ENCODE data around the gene ABHD12. TPM values are rescaled to one million over a fixed set of nuclear protein-coding genes. Genes with fewer than 3 reads are reported as not detected.
"Not testable (repeated sequence)": the region's sequence is repeated elsewhere in the genome, so short reads cannot be mapped to it uniquely, and the experiment has no call there.

The ABHD12 gene
- 10 to 100 TPM; 27.9 to 29.2 TPM for total RNA-seq

DNA sequence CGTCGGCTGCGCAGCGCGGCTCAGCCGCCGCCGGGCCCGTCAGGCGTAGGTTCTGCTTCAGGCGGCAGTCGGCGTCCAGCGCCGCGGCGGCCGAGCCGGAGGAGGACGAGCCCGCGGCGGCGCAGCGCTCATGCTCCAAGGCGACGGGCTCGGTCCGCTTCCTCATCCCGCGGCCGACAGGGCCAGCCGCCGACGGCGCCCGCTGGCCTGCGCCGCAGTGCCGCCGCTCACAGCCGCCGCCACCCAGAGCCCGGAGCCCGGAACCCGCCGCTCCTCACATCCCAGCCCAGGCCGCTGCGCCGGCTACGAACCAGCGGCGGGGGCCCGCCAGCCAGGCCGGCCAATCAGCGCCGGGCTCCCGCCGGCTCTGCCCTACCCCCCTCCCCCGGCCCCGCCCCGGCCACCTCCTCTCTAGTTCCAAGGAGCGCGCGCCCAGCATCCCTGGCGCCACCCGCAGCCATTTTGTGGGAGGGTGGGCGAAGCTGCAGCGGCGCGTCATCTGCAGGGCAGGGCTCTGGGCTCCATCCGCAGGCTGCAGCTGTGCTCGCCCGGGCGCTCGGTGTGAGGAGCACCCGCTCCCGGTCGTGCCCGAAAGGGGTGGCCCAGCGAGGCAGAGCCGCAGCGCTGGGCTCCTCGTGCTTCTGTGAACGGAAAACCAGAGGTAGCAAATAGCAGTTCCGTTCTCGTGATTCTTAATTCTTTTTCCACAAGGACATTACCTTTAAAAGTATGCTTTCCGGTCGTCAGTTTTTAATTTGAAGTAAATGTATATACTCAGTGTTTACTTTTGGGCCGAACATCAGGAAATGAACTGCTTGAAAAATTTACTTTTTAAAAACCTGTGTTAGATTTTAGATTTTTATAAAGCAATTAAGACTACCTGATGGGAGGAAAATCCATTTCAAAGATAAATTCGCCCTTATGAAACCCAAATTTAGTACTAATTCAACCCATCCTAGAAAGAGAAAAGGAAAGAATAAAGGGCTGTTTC lies at the start of gene ABHD12:
Gene ABHD12, minus strand, starts transcription at position 298 of the 991 bp plus-strand sequence. Its CDS starts 132 bp downstream, at position 166.
- Mint-ChIP-seq H3K27me3 (peaks cover 4% of the 10 kb centered on the region), H3K4me3 (peak within 1 kb of the TSS; percentile 85), H3K9me3 (ENCODE audit: low read depth) (no peaks in the 10 kb centered on the region), H3K4me1 (peaks cover 18% of the 10 kb centered on the region), H3K27ac (peak within 1 kb of the TSS; percentile 91), H3K36me3 (peaks cover 5% of the 10 kb centered on the region)
- peak; percentile 97 for DNase-seq
- CTCF ChIA-PET = interaction anchor here (1.3 to 1.4 kb wide), 2 partner anchors 16 to 80 kb away, joined by 3 to 6 read pairs; partner anchors contain the start of gene GINS1
- ATAC-seq = peak; percentile 96

DNA sequence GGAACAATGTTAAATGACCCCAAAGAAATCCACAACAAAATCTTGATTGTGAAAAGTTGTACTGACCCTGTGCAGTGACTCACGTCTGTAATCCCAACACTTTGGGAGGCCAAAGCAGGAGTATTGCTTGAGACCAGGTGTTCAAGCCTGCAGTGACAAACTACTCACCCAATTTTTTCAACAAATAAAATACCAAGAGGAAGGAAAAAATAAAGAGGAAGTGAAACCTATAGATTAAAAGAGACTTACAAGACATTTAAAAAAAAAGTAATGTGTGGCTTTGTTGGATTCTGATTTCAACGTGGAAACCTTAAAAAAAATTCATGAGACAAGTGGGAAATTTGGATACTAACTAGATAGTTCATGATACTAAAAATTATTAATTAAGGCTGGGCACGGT lies 48.7 kb upstream of the ABHD12 start:
- Mint-ChIP-seq H3K27me3 (no peaks in the 10 kb centered on the region), H3K36me3 (peaks cover 45% of the 10 kb centered on the region), H3K4me1 (no peaks in the 10 kb centered on the region), H3K27ac (no peak overlapping the region), H3K9me3 (ENCODE audit: low read depth) (no peaks in the 10 kb centered on the region), H3K4me3 (no peak overlapping the region)
- CTCF ChIA-PET = no interaction called here
- ATAC-seq (no peak), DNase-seq (no peak)

DNA sequence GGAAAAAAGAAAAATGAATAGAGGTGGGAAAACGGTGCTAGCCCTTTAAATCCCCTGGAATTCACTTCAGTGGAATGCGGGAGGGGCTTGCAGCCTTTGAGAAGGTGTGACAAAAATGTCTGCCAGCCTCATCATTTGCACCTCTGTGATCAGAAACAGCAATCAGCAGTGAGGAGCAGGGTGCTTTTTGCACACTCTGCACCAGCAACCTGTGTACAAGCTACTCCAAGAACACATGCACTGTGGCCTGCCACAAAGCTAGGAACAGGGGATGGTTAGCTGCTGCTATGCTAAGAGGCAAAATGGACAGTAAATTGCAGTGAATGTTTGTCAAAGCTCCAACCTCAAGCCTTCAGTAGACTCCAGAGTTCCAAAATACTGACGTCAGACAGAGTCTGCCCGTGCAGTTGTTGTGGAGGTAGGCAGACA lies 46.5 kb upstream of the ABHD12 start:
- Mint-ChIP-seq H3K36me3 (peaks cover 44% of the 10 kb centered on the region), H3K27ac (no peak overlapping the region), H3K4me3 (no peak overlapping the region), H3K4me1 (no peaks in the 10 kb centered on the region), H3K27me3 (no peaks in the 10 kb centered on the region), H3K9me3 (ENCODE audit: low read depth) (no peaks in the 10 kb centered on the region)
- CTCF ChIA-PET = no interaction called here
- DNase-seq (no peak), ATAC-seq (no peak)

DNA sequence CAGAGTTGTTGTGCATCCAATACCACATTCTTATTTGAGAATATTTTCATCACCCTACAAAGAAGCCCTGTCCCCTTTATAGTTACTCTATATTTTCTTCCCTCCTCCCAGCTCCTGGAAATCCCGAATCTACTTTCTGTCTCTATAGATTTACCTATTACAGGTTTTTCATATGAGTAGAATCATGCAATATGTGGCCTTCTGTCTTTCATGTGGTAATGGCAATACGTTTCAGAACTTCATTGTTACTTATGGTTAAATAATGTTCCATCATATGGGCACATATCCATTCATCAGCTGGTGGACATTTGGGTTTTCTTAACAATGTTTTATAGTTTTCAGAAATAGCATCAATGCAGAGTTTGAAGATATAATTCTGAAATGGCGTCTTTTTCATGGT lies 33.9 kb upstream of the ABHD12 start:
- Mint-ChIP-seq H3K9me3 (ENCODE audit: low read depth) (no peaks in the 10 kb centered on the region), H3K27me3 (no peaks in the 10 kb centered on the region), H3K36me3 (peaks cover 54% of the 10 kb centered on the region), H3K4me3 (no peak overlapping the region), H3K4me1 (peaks cover 18% of the 10 kb centered on the region), H3K27ac (no peak overlapping the region)
- CTCF ChIA-PET = interaction anchor here (1.1 to 1.7 kb wide), 2 partner anchors 154 to 431 kb away, joined by 3 to 4 read pairs; no protein-coding TSS in a partner anchor
- DNase-seq (no peak), ATAC-seq (no peak)

DNA sequence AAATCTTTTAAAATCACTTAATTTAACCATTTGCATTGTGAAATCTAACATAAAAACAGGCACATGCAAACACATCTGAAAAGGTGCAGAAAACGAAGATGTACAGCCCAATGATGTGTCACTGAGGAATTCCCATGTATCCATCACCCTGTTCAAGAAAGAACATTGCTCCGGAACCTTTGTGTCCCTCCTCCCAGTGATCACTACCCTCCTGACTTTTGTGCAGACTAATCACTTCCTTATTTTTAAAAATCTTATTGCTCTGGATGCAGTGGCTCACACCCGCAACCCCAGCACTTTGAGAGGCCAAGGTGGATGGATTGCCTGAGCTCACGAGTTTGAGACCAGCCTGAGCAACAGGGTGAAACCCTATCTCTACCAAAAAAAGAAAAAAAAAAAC lies 31.4 kb upstream of the ABHD12 start:
- CTCF ChIA-PET = no interaction called here
- DNase-seq (no peak), ATAC-seq (no peak)
- H3K27ac Mint-ChIP-seq = no peak overlapping the region
- H3K4me3 Mint-ChIP-seq = no peak overlapping the region
- peaks cover 44% of the 10 kb centered on the region for H3K36me3 Mint-ChIP-seq
- no peaks in the 10 kb centered on the region for H3K27me3 Mint-ChIP-seq
- no peaks in the 10 kb centered on the region for H3K9me3 Mint-ChIP-seq (ENCODE audit: low read depth)
- peaks cover 18% of the 10 kb centered on the region for H3K4me1 Mint-ChIP-seq

DNA sequence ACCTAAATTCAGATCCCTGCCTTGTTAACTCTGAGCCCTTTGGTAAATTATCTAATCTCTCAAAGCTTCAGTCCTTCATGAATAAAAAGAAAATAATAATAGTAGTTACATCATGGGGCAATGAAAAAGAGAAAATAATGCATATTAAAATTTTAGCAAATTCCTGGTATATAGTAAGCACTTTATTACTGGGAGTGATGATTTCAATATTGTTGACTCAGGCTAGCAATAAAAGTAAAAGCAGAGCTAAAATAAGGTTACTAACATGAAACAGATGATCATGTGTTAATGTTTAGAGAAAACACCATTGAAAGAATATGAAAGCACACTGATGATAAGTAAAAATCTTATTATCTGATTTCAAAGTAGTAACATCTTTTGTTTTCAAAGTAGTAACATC lies 30.5 kb upstream of the ABHD12 start:
- ATAC-seq = no peak
- Mint-ChIP-seq H3K36me3 (peaks cover 40% of the 10 kb centered on the region), H3K9me3 (ENCODE audit: low read depth) (no peaks in the 10 kb centered on the region), H3K4me1 (peaks cover 14% of the 10 kb centered on the region), H3K4me3 (no peak overlapping the region), H3K27me3 (no peaks in the 10 kb centered on the region), H3K27ac (no peak overlapping the region)
- CTCF ChIA-PET = interaction anchor here (0.7 kb wide), 1 partner anchor 29 kb away, joined by 3 read pairs; no protein-coding TSS in a partner anchor
- DNase-seq = no peak

DNA sequence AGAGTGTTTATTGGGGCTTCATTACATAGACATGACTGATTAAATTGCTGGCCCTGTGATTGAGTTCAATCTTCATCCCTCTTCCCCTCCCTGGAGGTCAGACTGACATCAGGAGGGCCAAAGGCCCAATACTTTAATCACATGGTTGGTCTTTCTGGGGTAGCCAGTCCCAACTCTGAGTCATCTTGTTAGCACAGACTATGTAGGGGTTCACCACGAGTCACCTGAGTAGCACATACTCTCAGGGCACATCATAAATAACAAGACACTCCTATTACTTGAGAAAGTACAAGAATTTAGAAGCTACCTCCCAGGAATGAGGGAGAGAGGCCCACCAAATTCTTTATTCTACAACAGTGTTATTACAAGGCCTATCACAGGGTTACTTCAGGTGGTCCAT lies 28.1 kb upstream of the ABHD12 start:
- Mint-ChIP-seq H3K36me3 (peaks cover 34% of the 10 kb centered on the region), H3K4me1 (peaks cover 3% of the 10 kb centered on the region), H3K9me3 (ENCODE audit: low read depth) (no peaks in the 10 kb centered on the region), H3K4me3 (no peak overlapping the region), H3K27me3 (no peaks in the 10 kb centered on the region), H3K27ac (peak overlapping the region; percentile 34)
- DNase-seq = no peak
- peak; percentile 27 for ATAC-seq
- CTCF ChIA-PET = interaction anchor here (0.9 to 2.1 kb wide), 2 partner anchors 11 to 123 kb away, joined by 3 to 9 read pairs; partner anchors contain the start of gene GINS1

DNA sequence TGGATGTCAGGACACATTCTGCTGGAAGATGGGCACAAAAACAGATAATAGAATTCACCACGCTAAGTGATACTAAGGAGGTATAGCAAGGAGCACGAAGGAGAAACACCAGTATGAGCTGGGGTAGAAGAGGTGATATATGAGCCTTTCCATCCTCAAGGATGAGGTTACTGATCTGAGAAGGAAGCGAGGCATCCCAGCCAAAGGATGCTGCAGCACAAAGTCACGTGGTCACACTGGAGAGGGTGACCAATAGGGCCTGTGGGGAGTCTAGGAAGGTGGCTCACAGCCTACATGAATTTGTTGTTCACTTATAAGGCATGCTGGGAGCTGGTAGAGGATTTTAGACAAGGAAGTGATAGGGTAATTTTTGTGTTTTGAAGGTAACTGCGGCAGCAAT lies 18.3 kb upstream of the ABHD12 start:
- Mint-ChIP-seq H3K4me1 (peaks cover 27% of the 10 kb centered on the region), H3K36me3 (peaks cover 25% of the 10 kb centered on the region), H3K4me3 (peak overlapping the region; percentile 85), H3K27ac (peak overlapping the region; percentile 40), H3K27me3 (no peaks in the 10 kb centered on the region), H3K9me3 (ENCODE audit: low read depth) (peaks cover 3% of the 10 kb centered on the region)
- no peak for ATAC-seq
- CTCF ChIA-PET = interaction anchor here (2.6 to 3.8 kb wide), 2 partner anchors 10 to 11 kb away, joined by 9 to 24 read pairs; no protein-coding TSS in a partner anchor
- no peak for DNase-seq

DNA sequence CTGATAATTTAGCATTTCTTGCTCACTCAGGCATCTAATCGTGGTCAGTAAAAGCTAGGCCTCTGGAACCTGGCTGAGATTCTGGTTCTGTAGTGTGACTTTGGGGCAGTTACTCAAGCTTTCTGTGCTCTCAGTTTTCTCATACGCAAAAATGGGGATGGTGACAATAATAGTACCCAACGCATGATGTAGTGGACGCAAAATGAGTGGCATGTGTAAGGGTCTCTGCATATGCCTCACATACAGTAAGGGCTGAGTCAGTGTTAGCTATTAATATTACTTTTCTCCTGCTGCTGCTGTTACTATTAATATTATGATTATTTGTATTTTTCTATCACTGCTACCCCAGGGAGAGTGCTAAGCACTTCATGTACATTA lies 17.5 kb upstream of the ABHD12 start:
- Mint-ChIP-seq H3K4me1 (peaks cover 27% of the 10 kb centered on the region), H3K9me3 (ENCODE audit: low read depth) (peaks cover 6% of the 10 kb centered on the region), H3K36me3 (peaks cover 25% of the 10 kb centered on the region), H3K27me3 (no peaks in the 10 kb centered on the region), H3K27ac (peak overlapping the region; percentile 92), H3K4me3 (peak overlapping the region; percentile 85)
- no peak for DNase-seq
- CTCF ChIA-PET = interaction anchor here (0.6 to 3.8 kb wide), 7 partner anchors 9 to 414 kb away, joined by 3 to 24 read pairs (median 6); partner anchors contain the start of gene ABHD12
- ATAC-seq = no peak

DNA sequence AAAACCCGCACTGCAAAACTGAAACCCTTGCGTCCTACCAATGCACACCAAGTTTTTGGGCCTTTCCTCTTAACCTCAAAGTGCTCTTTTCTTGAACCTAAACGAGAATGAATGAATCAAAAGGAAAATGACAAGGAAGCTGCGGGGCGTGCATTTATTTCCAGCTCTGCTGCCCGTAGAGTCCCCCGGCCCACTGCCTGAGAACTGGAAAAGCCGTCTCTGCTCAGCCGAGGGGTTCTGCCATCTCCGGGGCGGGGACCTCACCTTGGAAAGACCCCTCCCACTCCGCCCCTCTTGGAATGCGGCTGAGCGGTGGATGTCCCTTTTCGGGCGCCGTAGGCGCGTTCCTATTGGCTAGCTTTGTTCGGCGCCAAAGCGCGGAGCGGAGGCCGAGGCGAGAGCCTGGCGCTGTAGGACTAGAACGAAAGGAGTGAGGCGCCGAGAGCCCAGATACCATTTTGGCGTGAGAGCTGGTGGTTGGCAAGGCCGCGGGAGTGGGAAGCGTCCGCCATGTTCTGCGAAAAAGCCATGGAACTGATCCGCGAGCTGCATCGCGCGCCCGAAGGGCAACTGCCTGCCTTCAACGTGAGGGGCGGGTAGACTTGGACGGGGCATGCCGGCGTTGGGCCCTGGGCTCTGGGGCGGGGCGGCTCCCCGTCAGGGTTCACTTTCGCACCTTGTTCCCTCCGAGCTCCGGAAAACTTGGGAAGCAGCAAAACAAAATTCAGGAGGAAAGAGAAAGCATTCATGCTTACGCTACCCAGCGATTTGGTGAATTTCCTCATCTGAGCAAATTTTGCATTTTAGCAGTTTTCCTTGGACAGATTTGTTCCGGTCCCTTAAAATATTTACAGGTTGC lies 16.9 kb upstream of the ABHD12 start, which contains the start of gene GINS1:
Gene GINS1, plus strand, starts transcription at position 363 of the 859 bp plus-strand sequence. Its CDS starts 148 bp downstream, at position 511.
- Mint-ChIP-seq H3K27me3 (no peaks in the 10 kb centered on the region), H3K36me3 (peaks cover 25% of the 10 kb centered on the region), H3K27ac (peak within 1 kb of the TSS; percentile 92), H3K4me3 (peak within 1 kb of the TSS; percentile 85), H3K4me1 (peaks cover 27% of the 10 kb centered on the region), H3K9me3 (ENCODE audit: low read depth) (peaks cover 11% of the 10 kb centered on the region)
- peak; percentile 97 for ATAC-seq
- CTCF ChIA-PET = interaction anchor here (0.6 to 3.8 kb wide), 10 partner anchors 8 to 414 kb away, joined by 3 to 24 read pairs (median 4); partner anchors contain the start of gene ABHD12
- DNase-seq = peak; percentile 89

DNA sequence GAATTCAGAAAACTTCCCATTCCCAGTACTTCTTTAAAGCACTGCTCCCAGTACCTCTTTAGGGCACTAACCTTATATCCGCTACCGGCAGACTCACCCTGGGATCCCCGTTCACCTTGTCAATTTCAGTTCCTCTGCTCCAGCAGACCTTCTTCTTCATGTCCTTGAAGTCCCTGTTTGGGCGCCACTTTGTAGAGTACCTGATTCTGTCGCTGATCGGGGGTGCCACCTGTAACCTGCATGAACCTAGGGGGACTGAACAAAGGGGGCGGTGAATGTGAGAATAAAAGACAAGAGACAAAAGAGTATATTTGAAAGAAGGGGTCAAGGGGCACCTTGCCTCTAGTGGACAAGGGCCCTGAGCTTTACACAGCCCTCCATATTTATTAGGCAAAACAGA lies 11.9 kb upstream of the ABHD12 start:
- peaks cover 14% of the 10 kb centered on the region for H3K9me3 Mint-ChIP-seq (ENCODE audit: low read depth)
- DNase-seq (no peak), ATAC-seq (no peak)
- CTCF ChIA-PET = no interaction called here
- no peak overlapping the region for H3K4me3 Mint-ChIP-seq
- H3K4me1 Mint-ChIP-seq = peaks cover 11% of the 10 kb centered on the region
- peaks cover 11% of the 10 kb centered on the region for H3K36me3 Mint-ChIP-seq
- H3K27ac Mint-ChIP-seq = no peak overlapping the region
- H3K27me3 Mint-ChIP-seq = peaks cover 8% of the 10 kb centered on the region

DNA sequence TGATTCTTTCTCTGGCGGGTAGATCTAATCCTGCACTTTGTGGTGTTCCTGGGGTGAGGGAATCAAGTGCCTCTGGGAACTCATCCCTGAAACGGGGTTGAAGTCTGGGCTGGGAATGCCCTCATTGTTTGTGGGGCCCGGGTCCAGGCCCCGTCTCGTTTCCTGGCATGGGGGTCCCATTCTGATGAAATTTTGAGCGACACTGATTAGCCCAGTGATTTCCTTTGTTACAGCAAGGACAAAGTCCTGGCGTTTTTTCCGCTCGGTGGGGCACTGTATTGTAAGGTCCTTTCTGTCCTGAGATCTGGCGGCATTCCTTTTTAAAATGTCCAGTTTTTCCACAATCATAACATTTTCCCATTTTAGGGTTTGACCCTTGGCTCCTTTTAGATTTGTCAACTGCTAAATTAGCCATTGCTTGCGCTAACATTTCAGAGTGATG lies 9.7 kb upstream of the ABHD12 start:
- not testable (repeated sequence) for H3K4me3 Mint-ChIP-seq, H3K27ac Mint-ChIP-seq, H3K4me1 Mint-ChIP-seq, DNase-seq, ATAC-seq
- Mint-ChIP-seq H3K9me3 (ENCODE audit: low read depth) (peaks cover 14% of the 10 kb centered on the region), H3K36me3 (peaks cover 11% of the 10 kb centered on the region), H3K27me3 (peaks cover 12% of the 10 kb centered on the region)
- CTCF ChIA-PET = interaction anchor here (0.9 to 4.1 kb wide), 8 partner anchors 8 to 405 kb away, joined by 3 to 28 read pairs (median 8); partner anchors contain the start of genes GINS1 and PYGB
